Fibroblast of lung (primary cell): ENCODE data around the gene WASL. TPM values are rescaled to one million over a fixed set of nuclear protein-coding genes. Genes with fewer than 3 reads are reported as not detected.

ENCODE experiments used
- DNase-seq, 2 donors: peaks; one replicate each; pipeline versions ENCODE4 v3.0.0 to v3.0.0-alpha.2; 2010; ENCODE audit warnings: low read depth in 2 of 2
- H2AFZ ChIP-seq: 2 replicates; pipeline ENCODE4 v1.5.1; 2012; ENCODE audit warnings: low read length, control low read depth, inconsistent platforms
- H3K27ac ChIP-seq: 2 replicates; pipeline ENCODE4 v1.5.1; 2011; ENCODE audit warnings: low read length, control low read depth; ENCODE audit not compliant: insufficient read depth
- H3K27me3 ChIP-seq: 2 replicates; pipeline ENCODE4 v1.5.1; 2011; ENCODE audit warnings: mild to moderate bottlenecking, low read length; ENCODE audit not compliant: control insufficient read depth, insufficient read depth
- H3K36me3 ChIP-seq: 2 replicates; pipeline ENCODE4 v1.5.1; 2011; ENCODE audit warnings: low read length; ENCODE audit not compliant: control insufficient read depth, insufficient read depth
- H3K4me1 ChIP-seq: 2 replicates; pipeline ENCODE4 v1.5.1; 2011; ENCODE audit warnings: low read length; ENCODE audit not compliant: control insufficient read depth, insufficient read depth; ENCODE audit errors: extremely low read depth
- H3K4me2 ChIP-seq: 2 replicates; pipeline ENCODE4 v1.5.1; 2011; ENCODE audit warnings: low read length, control low read depth; ENCODE audit not compliant: insufficient read depth; ENCODE audit errors: extremely low read depth
- H3K4me3 ChIP-seq, 4 experiments: fragments of 200-600 bp in 1 of 4; sonication (generic) in 1 of 4; replicated peaks in 1 of 4; 2 replicates each; pipeline ENCODE4 v1.5.1; 2011 to 2016; ENCODE audit warnings: low read length in 4 of 4, low read depth in 3 of 4, mild to moderate bottlenecking in 3 of 4, control low read depth in 2 of 4, inconsistent platforms in 1 of 4, mixed read lengths in 1 of 4; ENCODE audit not compliant: insufficient read depth in 1 of 4; ENCODE audit errors: control extremely low read depth in 1 of 4
- H3K79me2 ChIP-seq: 2 replicates; pipeline ENCODE4 v1.5.1; 2012; ENCODE audit warnings: mild to moderate bottlenecking, low read length, inconsistent platforms; ENCODE audit not compliant: control insufficient read depth, insufficient read depth
- H3K9ac ChIP-seq: 2 replicates; pipeline ENCODE4 v1.5.1; 2011; ENCODE audit warnings: mild to moderate bottlenecking, low read length, control low read depth; ENCODE audit not compliant: insufficient read depth
- H3K9me3 ChIP-seq: 2 replicates; pipeline ENCODE4 v1.5.1; 2012; ENCODE audit warnings: low read depth, low read length; ENCODE audit not compliant: control insufficient read depth, insufficient read depth
- H4K20me1 ChIP-seq: 2 replicates; pipeline ENCODE4 v1.5.1; 2011; ENCODE audit warnings: low read length; ENCODE audit not compliant: control insufficient read depth, insufficient read depth; ENCODE audit errors: extremely low read depth
- EZH2 ChIP-seq: IDR thresholded peaks from 2 replicates; pipeline ENCODE4 v1.5.1; 2012; ENCODE audit warnings: low read length, control low read depth, mild to moderate bottlenecking; ENCODE audit errors: missing control alignments
- polyA plus RNA-seq, 2 donors: library from polyadenylated mRNA; depleted of rRNA in 1 of 2; stranded (reverse) in 1 of 2; unstranded in 1 of 2; fragments of >200 nt; gene quantifications; 2 replicates each; pipeline ENCODE4 v1.2.1, GENCODE V29; 2011 to 2012; ENCODE audit warnings: missing spikeins in 1 of 2
- total RNA-seq: library from RNA; depleted of rRNA; stranded (reverse); fragments of >200 nt; gene quantifications from 2 replicates; pipeline ENCODE4 v1.2.1, GENCODE V29; 2014
- TF ChIP-seq, protein P1 (sequence below), 2 donors: IDR thresholded peaks in 1 of 2; conservative IDR thresholded peaks in 1 of 2; 1 replicate in 1 of 2; 2 replicates in 1 of 2; pipeline ENCODE4 v1.5.1; 2011 to 2012; ENCODE audit warnings: low read length in 2 of 2, control low read depth in 1 of 2, inconsistent platforms in 1 of 2, low read depth in 1 of 2, mild to moderate bottlenecking in 1 of 2

WASL gene
- total and polyA plus RNA-seq, 2 donors (not counting 1 experiment from before 2014, with no cell fraction given) = 15.4 to 21.0 TPM

DNA sequence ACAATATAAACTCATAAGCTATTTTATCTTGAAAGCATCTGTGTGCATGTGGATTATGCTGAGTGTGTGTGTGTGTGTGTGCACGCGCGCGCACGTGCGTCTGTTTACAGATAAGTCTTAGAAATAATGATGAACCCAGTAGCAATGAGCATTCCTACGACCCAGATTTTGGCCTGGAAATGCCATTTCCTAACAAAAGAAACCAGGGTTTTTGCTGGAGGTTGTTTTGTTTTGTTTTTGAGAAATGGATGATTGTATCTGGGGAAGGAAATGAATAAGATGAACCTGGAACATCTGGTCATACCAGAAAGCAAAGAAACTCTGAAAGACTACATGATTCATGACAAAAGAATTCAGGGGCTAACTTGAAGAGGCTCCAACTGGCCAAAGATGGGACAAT, 115.2 kb downstream of the WASL start:
- Histone ChIP-seq H3K36me3 (no peaks in the 10 kb centered on the region), H2AFZ (no peak overlapping the region), H3K9me3 (no peaks in the 10 kb centered on the region), H3K27me3 (no peaks in the 10 kb centered on the region), H3K9ac (no peak overlapping the region), H3K4me2 (no peak overlapping the region), H4K20me1 (no peaks in the 10 kb centered on the region), H3K27ac (no peak overlapping the region), H3K4me3 (peak overlapping the region in 1 of 4 experiments; percentile 15), H3K79me2 (no peaks in the 10 kb centered on the region), H3K4me1 (no peaks in the 10 kb centered on the region)
- TF ChIP-seq, protein P1, sequence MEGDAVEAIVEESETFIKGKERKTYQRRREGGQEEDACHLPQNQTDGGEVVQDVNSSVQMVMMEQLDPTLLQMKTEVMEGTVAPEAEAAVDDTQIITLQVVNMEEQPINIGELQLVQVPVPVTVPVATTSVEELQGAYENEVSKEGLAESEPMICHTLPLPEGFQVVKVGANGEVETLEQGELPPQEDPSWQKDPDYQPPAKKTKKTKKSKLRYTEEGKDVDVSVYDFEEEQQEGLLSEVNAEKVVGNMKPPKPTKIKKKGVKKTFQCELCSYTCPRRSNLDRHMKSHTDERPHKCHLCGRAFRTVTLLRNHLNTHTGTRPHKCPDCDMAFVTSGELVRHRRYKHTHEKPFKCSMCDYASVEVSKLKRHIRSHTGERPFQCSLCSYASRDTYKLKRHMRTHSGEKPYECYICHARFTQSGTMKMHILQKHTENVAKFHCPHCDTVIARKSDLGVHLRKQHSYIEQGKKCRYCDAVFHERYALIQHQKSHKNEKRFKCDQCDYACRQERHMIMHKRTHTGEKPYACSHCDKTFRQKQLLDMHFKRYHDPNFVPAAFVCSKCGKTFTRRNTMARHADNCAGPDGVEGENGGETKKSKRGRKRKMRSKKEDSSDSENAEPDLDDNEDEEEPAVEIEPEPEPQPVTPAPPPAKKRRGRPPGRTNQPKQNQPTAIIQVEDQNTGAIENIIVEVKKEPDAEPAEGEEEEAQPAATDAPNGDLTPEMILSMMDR (conservative IDR thresholded peaks at IDR 0.05 in 1 of 2, IDR thresholded peaks at IDR 0.05 in 1 of 2; ENCODE audit: low read depth in 1 of 2, low read length in 2 of 2) = no peak
- no peak for TF ChIP-seq EZH2
- DNase-seq = peak; percentile 60 to 81

DNA sequence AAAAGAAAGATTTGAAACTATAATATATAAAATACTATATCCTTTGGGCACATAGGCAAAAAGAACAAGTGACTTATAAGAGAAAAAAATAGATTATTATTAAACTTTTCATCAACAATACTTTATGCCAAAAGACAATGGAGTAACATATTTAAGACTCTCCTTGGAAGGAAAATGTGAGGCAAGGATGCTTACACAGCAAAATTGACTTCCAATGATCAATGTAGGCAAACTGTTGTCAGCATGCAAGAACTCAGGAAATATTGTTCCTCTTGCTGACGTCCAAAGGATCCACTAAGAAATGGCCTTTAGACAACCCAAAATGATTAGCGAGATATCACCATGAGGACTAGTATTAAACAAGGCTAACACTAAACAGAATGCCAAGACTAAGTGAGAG, 116.0 kb downstream of the WASL start:
- no peaks in the 10 kb centered on the region for H3K27me3 ChIP-seq
- no peak overlapping the region for H3K27ac ChIP-seq
- no peaks in the 10 kb centered on the region for H3K4me1 ChIP-seq
- H2AFZ ChIP-seq = no peak overlapping the region
- no peaks in the 10 kb centered on the region for H3K9me3 ChIP-seq
- TF ChIP-seq, protein P1 (conservative IDR thresholded peaks at IDR 0.05 in 1 of 2, IDR thresholded peaks at IDR 0.05 in 1 of 2; ENCODE audit: low read depth in 1 of 2, low read length in 2 of 2) = no peak
- TF ChIP-seq EZH2 = no peak
- H3K79me2 ChIP-seq = no peaks in the 10 kb centered on the region
- no peak for DNase-seq
- no peaks in the 10 kb centered on the region for H3K36me3 ChIP-seq
- H3K9ac ChIP-seq = no peak overlapping the region
- H4K20me1 ChIP-seq = no peaks in the 10 kb centered on the region
- no peak overlapping the region for H3K4me3 ChIP-seq
- no peak overlapping the region for H3K4me2 ChIP-seq

Other genes with a start within 250 kb of the WASL start
- 0.77 and 0.83 TPM in 2 replicates for gene IQUB, start 214.4 kb downstream of the WASL start, total RNA-seq
- gene IQUB, start 214.4 kb downstream of the WASL start, polyA plus RNA-seq = 0.03 and 0.09 TPM in 2 replicates
- 31.1 and 45.4 TPM in 2 replicates for gene NDUFA5, start 191.2 kb downstream of the WASL start, total RNA-seq
- 26.0 and 35.8 TPM in 2 replicates for gene NDUFA5, start 191.2 kb downstream of the WASL start, polyA plus RNA-seq
- not detected in 2 replicates for gene ASB15, start 147.2 kb downstream of the WASL start, total RNA-seq
- gene ASB15, start 147.2 kb downstream of the WASL start, polyA plus RNA-seq = not detected in 2 replicates
- gene LMOD2, start 93.1 kb downstream of the WASL start, total RNA-seq = not detected in 2 replicates
- gene LMOD2, start 93.1 kb downstream of the WASL start, polyA plus RNA-seq = not detected in 2 replicates
- not detected in 2 replicates for gene HYAL4, start 96.2 kb upstream of the WASL start, total RNA-seq
- not detected in 2 replicates for gene HYAL4, start 96.2 kb upstream of the WASL start, polyA plus RNA-seq
- gene SPAM1, start 176.2 kb upstream of the WASL start, total RNA-seq = not detected in 2 replicates
- not detected in 2 replicates for gene SPAM1, start 176.2 kb upstream of the WASL start, polyA plus RNA-seq